GM18870 (cell line): ENCODE measurements around the gene LYRM4.

Experiments
- ATAC-seq: cut with Tn5 transposase; IDR thresholded peaks from one replicate; pipeline ENCODE4 v1.9.1; 2021; ENCODE audit warnings: moderate library complexity; ENCODE audit not compliant: unreplicated experiment

LYRM4 gene

GRCh38 chr6:5206920-5207561 lies 53.7 kb downstream of the LYRM4 start:
- ATAC-seq: no peak

GRCh38 chr6:5205877-5206850 lies 54.6 kb downstream of the LYRM4 start:
- no peak for ATAC-seq

DNA sequence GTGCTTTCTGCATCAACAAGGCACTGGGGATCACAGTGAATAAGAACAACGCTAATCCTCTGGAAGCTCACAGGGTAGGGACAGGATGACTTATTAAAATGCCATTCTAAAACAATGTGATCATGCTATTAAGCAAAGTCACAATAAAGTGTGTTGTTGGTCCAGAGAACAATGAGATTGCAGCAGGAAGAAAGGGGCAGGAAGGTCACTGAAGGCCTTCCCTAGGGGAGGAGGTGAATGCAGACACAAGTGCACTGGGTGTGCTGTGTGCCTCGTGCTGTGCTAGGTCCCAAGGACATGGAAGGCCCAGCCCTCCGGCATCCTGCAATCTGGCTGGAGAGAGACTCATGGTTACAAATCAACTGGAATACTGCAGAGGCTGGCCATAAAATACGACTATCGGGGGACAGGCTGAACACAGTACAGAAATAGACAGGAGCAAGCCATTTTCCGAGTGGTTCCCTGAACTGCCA lies 55.7 kb downstream of the LYRM4 start:
- no peak for ATAC-seq

DNA sequence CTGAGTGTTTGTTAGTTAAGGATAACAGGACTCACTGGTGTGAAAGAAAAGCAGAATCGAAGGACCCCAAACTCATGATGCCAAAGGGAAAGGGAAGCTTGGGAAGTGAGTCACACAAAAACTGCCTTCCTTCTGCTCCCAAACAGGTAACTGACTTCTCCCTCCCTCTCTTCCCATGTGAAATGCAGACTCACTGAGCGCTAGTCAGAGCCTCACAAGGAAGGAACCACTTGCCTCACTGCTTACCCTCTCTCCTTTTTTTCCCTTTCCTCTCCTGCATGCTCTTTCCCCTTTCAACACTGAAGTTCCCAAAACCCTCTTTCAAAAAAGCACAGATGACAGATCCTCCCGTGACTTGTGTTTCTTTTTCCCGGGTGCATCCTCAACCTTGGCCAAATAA lies 56.4 kb downstream of the LYRM4 start:
- no peak for ATAC-seq

- ATAC-seq: no peak
These were observed 57.2 kb downstream of the LYRM4 start for GRCh38 chr6:5203546-5203945.

DNA sequence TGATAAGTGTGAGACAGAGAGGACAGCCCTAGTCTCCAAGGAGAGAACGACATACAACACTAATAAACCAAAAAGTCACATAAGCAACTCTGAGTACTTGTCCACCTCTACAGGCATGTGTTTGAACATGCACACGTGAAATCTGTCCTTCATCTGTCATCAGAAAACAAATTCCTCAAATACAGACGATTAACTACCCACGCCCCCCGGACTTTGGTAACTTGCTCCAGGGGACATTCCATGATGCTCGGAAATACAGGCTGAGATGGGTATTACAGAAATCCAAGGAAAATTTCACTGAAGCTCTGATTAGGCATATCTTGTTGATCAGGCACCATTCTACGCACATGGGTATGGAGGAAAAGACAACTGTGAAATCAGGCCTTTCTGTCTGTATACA lies 57.8 kb downstream of the LYRM4 start:
- no peak for ATAC-seq

DNA sequence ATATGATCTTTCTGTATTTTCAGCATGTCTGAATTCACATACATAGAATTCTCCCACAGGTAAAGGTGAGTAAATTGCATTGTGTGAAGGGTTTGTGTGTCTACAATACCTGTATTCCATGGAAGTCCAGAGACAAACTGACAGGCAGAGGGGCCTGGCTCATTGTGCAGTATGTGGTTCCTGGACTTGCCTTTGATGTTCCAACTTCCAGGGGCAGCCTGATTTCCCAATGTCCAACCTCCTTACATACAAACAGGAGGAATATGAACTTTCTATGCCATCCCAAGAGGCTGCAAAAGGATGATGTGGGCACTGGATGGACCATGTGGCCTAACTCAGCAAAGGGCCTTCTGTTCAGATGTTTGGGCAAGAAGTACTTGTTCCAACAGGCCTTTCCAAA lies 58.5 kb downstream of the LYRM4 start:
- ATAC-seq: no peak

DNA sequence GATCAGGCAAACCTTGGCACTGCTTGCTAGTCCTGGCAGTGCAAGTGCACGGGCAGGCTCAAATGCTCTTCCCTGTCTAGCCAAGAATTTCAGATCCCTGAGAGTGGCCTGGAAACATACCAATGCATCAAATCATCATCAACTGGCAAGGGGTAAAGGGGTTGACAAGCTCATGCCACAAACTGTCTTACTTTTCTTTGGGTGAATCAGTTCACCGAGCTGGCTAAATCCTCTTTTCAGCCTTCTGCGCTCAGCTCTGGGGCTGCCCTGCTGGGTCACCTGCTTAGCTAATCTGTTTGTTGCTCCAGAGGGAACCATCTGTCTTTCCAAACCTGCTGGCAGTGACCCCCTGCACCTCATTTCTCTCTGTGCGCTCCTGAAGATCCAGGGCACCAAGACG lies 59.5 kb downstream of the LYRM4 start:
- no peak for ATAC-seq

- no peak for ATAC-seq
These were observed 61.0 kb downstream of the LYRM4 start for GRCh38 chr6:5199702-5200101.

DNA sequence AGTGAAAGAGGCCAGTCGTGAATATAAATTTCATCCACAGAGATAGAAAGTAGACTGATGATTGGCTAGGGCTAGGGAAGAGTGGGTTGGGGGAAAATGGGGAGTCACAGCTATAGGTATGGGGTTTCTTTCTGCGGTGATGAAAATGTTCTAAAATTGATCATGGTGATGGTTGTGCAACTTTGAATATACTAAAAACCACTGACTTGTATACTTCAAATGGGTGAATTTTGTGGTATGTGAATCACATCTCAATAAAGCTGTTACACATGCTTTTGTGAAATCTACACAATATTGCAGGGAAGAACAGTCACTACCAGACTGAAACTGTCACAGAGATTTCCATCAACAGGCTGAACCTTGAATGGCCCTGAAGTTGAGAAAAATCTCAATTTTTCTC lies 61.5 kb downstream of the LYRM4 start:
- no peak for ATAC-seq

GRCh38 chr6:5197084-5197483 lies 63.7 kb downstream of the LYRM4 start:
- ATAC-seq: no peak

- no peak for ATAC-seq
These were observed 68.5 kb downstream of the LYRM4 start for GRCh38 chr6:5192135-5192794.

DNA sequence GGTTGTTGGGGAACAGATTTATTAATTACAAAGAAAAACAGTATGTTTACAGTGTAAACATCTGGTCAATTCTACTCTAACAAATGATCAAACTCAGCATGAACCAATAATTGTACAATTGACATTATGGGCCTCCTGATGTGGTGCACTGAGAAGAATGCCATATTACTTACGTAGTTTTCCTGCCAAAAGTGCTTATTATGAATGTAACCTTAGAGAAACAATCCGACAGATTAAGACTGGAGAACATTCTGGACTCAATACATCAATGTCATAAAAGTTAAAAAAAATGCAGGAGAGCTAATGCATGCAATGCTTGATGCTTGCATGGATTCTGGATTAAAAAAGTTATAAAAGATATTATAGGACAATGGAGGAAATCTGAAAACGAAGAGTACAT lies 69.0 kb downstream of the LYRM4 start:
- no peak for ATAC-seq

- peak; percentile 80 for ATAC-seq
These were observed 69.5 kb downstream of the LYRM4 start for GRCh38 chr6:5191222-5191621.

DNA sequence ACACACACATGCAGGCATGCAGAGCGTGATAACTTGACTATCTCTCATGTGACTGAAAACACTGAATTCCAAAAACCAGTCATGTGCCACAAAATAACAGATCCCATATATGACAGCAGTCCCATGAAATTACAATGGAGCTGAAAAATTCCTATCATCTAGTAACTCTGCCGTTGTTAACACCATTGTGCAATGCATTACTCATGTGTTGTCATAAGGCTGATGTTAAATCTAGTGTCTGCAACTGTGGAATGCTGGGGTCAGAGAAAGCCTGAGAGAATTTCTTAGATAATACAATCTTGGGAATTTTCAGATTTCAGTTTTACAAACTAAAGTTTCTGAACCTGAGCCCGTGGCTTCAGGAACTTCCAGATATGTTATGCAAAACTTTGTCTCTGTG lies 70.2 kb downstream of the LYRM4 start:
- ATAC-seq: no peak

DNA sequence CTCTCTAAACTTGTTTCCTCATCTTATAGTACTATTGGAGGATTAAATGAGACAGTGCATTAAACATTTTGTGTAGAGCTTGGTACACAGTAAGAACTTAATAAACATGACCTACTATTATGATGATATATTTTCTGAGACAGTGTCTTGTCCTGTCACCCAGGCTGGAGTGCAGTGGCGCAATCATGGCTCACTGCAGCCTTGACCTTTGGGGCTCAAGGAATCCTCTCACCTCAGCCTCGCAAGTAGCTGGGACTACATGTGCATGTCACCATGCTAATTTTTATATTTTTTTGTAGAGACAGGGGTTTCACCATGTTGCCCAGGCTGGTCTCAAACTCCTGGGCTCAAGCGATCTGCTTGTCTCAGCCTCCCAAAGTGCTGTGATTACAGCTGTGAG lies 72.1 kb downstream of the LYRM4 start:
- ATAC-seq: no peak

- no peak for ATAC-seq
These were observed 75.9 kb downstream of the LYRM4 start for GRCh38 chr6:5184878-5185277.

DNA sequence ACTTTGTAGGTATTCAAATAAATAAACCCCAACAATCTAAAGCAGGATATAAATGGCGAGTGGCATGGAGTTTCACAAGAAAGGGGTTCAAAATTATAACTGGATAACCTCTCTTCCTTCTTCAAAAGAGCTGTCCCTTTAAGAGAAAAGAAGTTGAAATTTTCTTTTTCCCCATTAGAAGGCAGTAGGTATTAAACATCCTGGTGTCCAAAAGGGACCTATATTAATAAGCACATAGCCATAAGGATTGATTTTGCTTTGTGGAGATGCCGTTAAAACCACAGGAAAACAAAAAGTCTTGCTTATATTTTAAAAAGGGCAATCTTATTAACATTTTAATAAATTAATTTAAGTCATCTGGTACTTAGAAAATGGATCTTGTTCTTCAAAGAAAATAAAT lies 76.5 kb downstream of the LYRM4 start:
- ATAC-seq: no peak

- ATAC-seq: no peak
These were observed 79.0 kb downstream of the LYRM4 start for GRCh38 chr6:5181510-5182317.

DNA sequence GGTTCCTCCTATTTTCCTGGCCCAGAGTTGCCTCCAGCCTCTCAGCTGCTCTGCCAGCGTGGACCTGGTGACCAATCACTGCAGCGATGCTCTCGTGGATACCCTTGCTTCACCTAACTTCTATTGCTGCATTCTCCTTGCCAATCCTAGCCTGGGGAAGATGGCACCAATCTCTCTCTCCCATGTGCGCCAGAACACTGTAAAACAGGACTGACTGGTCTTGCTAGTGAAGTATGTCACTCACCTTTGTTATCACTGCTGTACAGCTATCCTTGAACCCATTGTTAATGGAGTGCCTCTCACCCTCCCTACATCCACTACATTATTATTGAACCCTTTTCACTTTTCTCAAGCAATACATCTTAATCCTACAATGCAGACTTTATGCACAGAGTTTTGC lies 80.1 kb downstream of the LYRM4 start:
- ATAC-seq: no peak

DNA sequence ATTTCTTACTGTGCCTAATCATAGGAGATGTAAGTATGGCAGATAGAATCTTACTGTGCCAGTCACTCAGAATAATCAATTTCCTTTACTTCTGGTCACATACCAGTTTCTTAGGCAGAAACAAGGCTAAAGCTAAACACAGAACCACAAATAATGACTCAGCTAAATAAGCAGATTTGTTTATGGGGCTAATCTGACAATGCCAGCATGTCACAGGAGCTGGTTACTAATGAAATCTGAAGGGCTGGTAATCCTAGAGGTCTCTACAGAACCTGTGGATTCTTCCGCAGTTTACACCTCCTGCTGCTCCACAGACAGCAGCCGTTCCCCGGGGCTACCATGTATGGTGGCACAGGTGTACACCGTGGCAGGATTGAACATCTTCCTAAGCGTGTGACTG lies 80.8 kb downstream of the LYRM4 start:
- ATAC-seq: no peak
